H9 (cell line): Measurements from ENCODE around the gene ALDH1A3. TPM values are rescaled to one million over a fixed set of nuclear protein-coding genes. Genes with fewer than 3 reads are reported as not detected.

Experiments
- DNase-seq: peaks from one replicate; pipeline ENCODE4 v3.0.0-alpha.2; 2017
- H2AFZ ChIP-seq: one replicate; pipeline ENCODE4 v1.6.1; 2013; ENCODE audit warnings: mild to moderate bottlenecking, low read length, control low read depth, moderate library complexity
- H2AK5ac ChIP-seq: 2 replicates; pipeline ENCODE4 v1.6.1; 2013; ENCODE audit warnings: low read length, control low read depth, mixed read lengths; ENCODE audit not compliant: insufficient read length
- H2BK120ac ChIP-seq: one replicate; pipeline ENCODE4 v1.6.1; 2013; ENCODE audit warnings: low read depth, mild to moderate bottlenecking, low read length, control low read depth, inconsistent platforms; ENCODE audit not compliant: poor library complexity, severe bottlenecking
- H2BK12ac ChIP-seq: 2 replicates; pipeline ENCODE4 v1.6.1; 2013; ENCODE audit warnings: low read length, control low read depth, mixed read lengths, low read depth; ENCODE audit not compliant: insufficient read length
- H2BK15ac ChIP-seq: 2 replicates; pipeline ENCODE4 v1.6.1; 2013; ENCODE audit warnings: low read depth, low read length, control low read depth
- H2BK20ac ChIP-seq: one replicate; pipeline ENCODE4 v1.6.1; 2013; ENCODE audit warnings: low read depth, mild to moderate bottlenecking, low read length, control low read depth, inconsistent platforms; ENCODE audit not compliant: poor library complexity, severe bottlenecking
- H2BK5ac ChIP-seq: 2 replicates; pipeline ENCODE4 v1.6.1; 2013; ENCODE audit warnings: low read length, control low read depth, mixed read lengths; ENCODE audit not compliant: insufficient read length
- H3K14ac ChIP-seq: 2 replicates; pipeline ENCODE4 v1.6.1; 2013; ENCODE audit warnings: low read length, control low read depth; ENCODE audit not compliant: insufficient read depth
- H3K18ac ChIP-seq: 2 replicates; pipeline ENCODE4 v1.6.1; 2013; ENCODE audit warnings: low read depth, mild to moderate bottlenecking, mixed read lengths, low read length, control low read depth; ENCODE audit not compliant: insufficient read length
- H3K23ac ChIP-seq: 2 replicates; pipeline ENCODE4 v1.6.1; 2013; ENCODE audit warnings: low read length, control low read depth, mixed read lengths, low read depth; ENCODE audit not compliant: insufficient read length
- H3K23me2 ChIP-seq: 2 replicates; pipeline ENCODE4 v1.6.1; 2013; ENCODE audit warnings: low read depth, mild to moderate bottlenecking, mixed read lengths, low read length, control low read depth; ENCODE audit not compliant: insufficient read length, poor library complexity, severe bottlenecking
- H3K27ac ChIP-seq: 2 replicates; pipeline ENCODE4 v1.5.1; 2013; ENCODE audit warnings: low read length, control low read depth, mixed read lengths, low read depth; ENCODE audit not compliant: insufficient read length
- H3K27me3 ChIP-seq: 2 replicates; pipeline ENCODE4 v1.6.1; 2013; ENCODE audit warnings: low read length, control low read depth, inconsistent platforms; ENCODE audit not compliant: insufficient read depth
- H3K4ac ChIP-seq: 2 replicates; pipeline ENCODE4 v1.6.1; 2013; ENCODE audit warnings: low read depth, mild to moderate bottlenecking, control low read depth, inconsistent platforms, low read length, moderate library complexity
- H3K4me1 ChIP-seq: 2 replicates; pipeline ENCODE4 v1.6.1; 2013; ENCODE audit warnings: low read length, control low read depth, inconsistent platforms; ENCODE audit not compliant: insufficient read depth
- H3K4me2 ChIP-seq: 2 replicates; pipeline ENCODE4 v1.6.1; 2013; ENCODE audit warnings: low read length, control low read depth, mixed read lengths; ENCODE audit not compliant: insufficient read length, insufficient read depth
- H3K56ac ChIP-seq: 2 replicates; pipeline ENCODE4 v1.6.1; 2013; ENCODE audit warnings: low read depth, mild to moderate bottlenecking, mixed read lengths, low read length, control low read depth; ENCODE audit not compliant: insufficient read length
- H3K79me1 ChIP-seq: 2 replicates; pipeline ENCODE4 v1.6.1; 2013; ENCODE audit warnings: low read depth, mild to moderate bottlenecking, moderate library complexity, low read length, control low read depth, inconsistent platforms; ENCODE audit not compliant: insufficient read depth, poor library complexity, severe bottlenecking
- H3K79me2 ChIP-seq: 2 replicates; pipeline ENCODE4 v1.6.1; 2013; ENCODE audit warnings: low read length, control low read depth, inconsistent platforms; ENCODE audit not compliant: insufficient read depth
- H3K9ac ChIP-seq: 2 replicates; pipeline ENCODE4 v1.6.1; 2013; ENCODE audit warnings: low read length, control low read depth, mixed read lengths; ENCODE audit not compliant: insufficient read length; ENCODE audit errors: extremely low read depth
- H3K9me3 ChIP-seq: one replicate; pipeline ENCODE4 v1.6.1; 2013; ENCODE audit warnings: low read depth, low read length, inconsistent platforms; ENCODE audit not compliant: control insufficient read depth
- H3T11ph ChIP-seq: one replicate; pipeline ENCODE4 v1.6.1; 2013; ENCODE audit warnings: mild to moderate bottlenecking, low read length, control low read depth, inconsistent platforms
- H4K20me1 ChIP-seq: one replicate; pipeline ENCODE4 v1.6.1; 2013; ENCODE audit not compliant: control insufficient read depth, insufficient read length, insufficient read depth
- H4K5ac ChIP-seq: 2 replicates; pipeline ENCODE4 v1.6.1; 2013; ENCODE audit warnings: low read depth, mild to moderate bottlenecking, mixed read lengths, low read length, control low read depth; ENCODE audit not compliant: insufficient read length
- H4K8ac ChIP-seq: replicated peaks from 2 replicates; pipeline ENCODE4 v1.6.1; 2013; ENCODE audit warnings: low read length, control low read depth, mixed read lengths, low read depth; ENCODE audit not compliant: insufficient read length
- H4K91ac ChIP-seq: 2 replicates; pipeline ENCODE4 v1.6.1; 2013; ENCODE audit warnings: low read depth, mild to moderate bottlenecking, moderate library complexity, mixed read lengths, low read length, control low read depth; ENCODE audit not compliant: insufficient read length
- H3K27ac Mint-ChIP-seq, 3 experiments: 2 replicates in 2 of 3; 3 replicates in 1 of 3; pipeline ENCODE4 v1.8.0; 2020 to 2021; ENCODE audit warnings: mixed read lengths in 3 of 3, mild to moderate bottlenecking in 1 of 3, moderate library complexity in 1 of 3
- H3K27me3 Mint-ChIP-seq: 2 replicates; pipeline ENCODE4 v1.8.0; 2021; ENCODE audit warnings: low read depth, mild to moderate bottlenecking, moderate library complexity, mixed read lengths
- H3K36me3 Mint-ChIP-seq, 3 experiments: 2 replicates in 2 of 3; 3 replicates in 1 of 3; pipeline ENCODE4 v1.8.0; 2020 to 2021; ENCODE audit warnings: low read depth in 3 of 3, mixed read lengths in 3 of 3; ENCODE audit not compliant: insufficient read depth in 1 of 3
- H3K4me1 Mint-ChIP-seq, 2 experiments: 2 replicates each; pipeline ENCODE4 v1.8.0; 2020; ENCODE audit warnings: mixed read lengths in 2 of 2
- H3K4me3 Mint-ChIP-seq, 2 experiments: 2 replicates in 1 of 2; 3 replicates in 1 of 2; pipeline ENCODE4 v1.8.0; 2020 to 2021; ENCODE audit warnings: mild to moderate bottlenecking in 2 of 2, mixed read lengths in 2 of 2, moderate library complexity in 1 of 2
- H3K9me3 Mint-ChIP-seq, 2 experiments: 2 replicates in 1 of 2; 3 replicates in 1 of 2; pipeline ENCODE4 v1.8.0; 2020; ENCODE audit warnings: mild to moderate bottlenecking in 2 of 2, mixed read lengths in 2 of 2, moderate library complexity in 1 of 2
- WGBS: extraction: QIAGEN DNeasy Blood & Tissue Kit; methylation state at CpG from one replicate; pipeline ENCODE4 v1.1.7; 2013; ENCODE audit warnings: missing lambda C conversion rate, low lambda C conversion rate, mixed read lengths; ENCODE audit not compliant: insufficient read length; ENCODE audit errors: extremely low coverage; 5-methylcytosine and 5-hydroxymethylcytosine counted together
- total RNA-seq: library from RNA; stranded (reverse); gene quantifications from 2 replicates; pipeline ENCODE4 v1.2.1, GENCODE V29; 2021
- TF ChIP-seq, protein P1 (sequence below): fragments of 200-600 bp; sonication (generic); conservative IDR thresholded peaks from 3 replicates; pipeline ENCODE4 v1.8.0; 2021; ENCODE audit warnings: antibody characterized with exemption, mild to moderate bottlenecking

The ALDH1A3 gene
- total RNA-seq, 1 experiment from 2014 or later = 9.2 TPM

DNA sequence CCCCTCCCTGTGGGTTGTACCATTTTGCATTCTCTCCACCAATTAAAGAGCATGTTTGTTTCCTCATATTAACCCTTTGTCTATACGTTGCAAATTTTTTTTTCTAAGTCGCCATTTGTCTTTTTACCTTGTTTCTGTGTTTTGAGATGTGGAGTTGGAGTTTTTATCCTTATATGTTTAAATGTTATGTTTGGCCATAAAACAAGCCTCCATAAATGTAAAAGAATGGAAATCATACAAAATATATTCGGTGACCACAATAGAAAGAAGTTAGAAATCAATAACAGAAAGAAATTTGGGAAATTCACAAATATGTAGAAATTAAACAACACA, 68.8 kb downstream of the ALDH1A3 start:
- no CpG with 5 or more reads among the region's 3 CpGs for WGBS
- no peak for DNase-seq
- H2AK5ac ChIP-seq = no peak overlapping the region
- Mint-ChIP-seq H3K27me3 (no peaks in the 10 kb centered on the region), H3K9me3 (no peaks in the 10 kb centered on the region; a peak in 1 of 5 replicates), H3K4me1 (peaks cover 11% of the 10 kb centered on the region in 2 experiments), H3K36me3 (no peaks in the 10 kb centered on the region), H3K27ac (no peak overlapping the region), H3K4me3 (no peak overlapping the region)
- H3K14ac ChIP-seq = no peak overlapping the region
- H4K20me1 ChIP-seq = no peaks in the 10 kb centered on the region
- H2AFZ ChIP-seq = no peak overlapping the region
- no peak overlapping the region for H3K4ac ChIP-seq
- H2BK20ac ChIP-seq = no peak overlapping the region
- H3K9me3 ChIP-seq = no peaks in the 10 kb centered on the region
- no peak overlapping the region for H3K27ac ChIP-seq
- H3K27me3 ChIP-seq = no peaks in the 10 kb centered on the region
- no peak overlapping the region for H4K8ac ChIP-seq
- H3K56ac ChIP-seq = no peak overlapping the region
- no peak overlapping the region for H2BK120ac ChIP-seq
- no peak overlapping the region for H3K23ac ChIP-seq
- H3K4me1 ChIP-seq = no peaks in the 10 kb centered on the region
- H2BK15ac ChIP-seq = no peak overlapping the region
- no peak overlapping the region for H3K4me2 ChIP-seq
- H4K91ac ChIP-seq = no peak overlapping the region
- H3K79me1 ChIP-seq = no peaks in the 10 kb centered on the region
- no peak overlapping the region for H3T11ph ChIP-seq
- no peak overlapping the region for H2BK12ac ChIP-seq
- TF ChIP-seq, protein P1, sequence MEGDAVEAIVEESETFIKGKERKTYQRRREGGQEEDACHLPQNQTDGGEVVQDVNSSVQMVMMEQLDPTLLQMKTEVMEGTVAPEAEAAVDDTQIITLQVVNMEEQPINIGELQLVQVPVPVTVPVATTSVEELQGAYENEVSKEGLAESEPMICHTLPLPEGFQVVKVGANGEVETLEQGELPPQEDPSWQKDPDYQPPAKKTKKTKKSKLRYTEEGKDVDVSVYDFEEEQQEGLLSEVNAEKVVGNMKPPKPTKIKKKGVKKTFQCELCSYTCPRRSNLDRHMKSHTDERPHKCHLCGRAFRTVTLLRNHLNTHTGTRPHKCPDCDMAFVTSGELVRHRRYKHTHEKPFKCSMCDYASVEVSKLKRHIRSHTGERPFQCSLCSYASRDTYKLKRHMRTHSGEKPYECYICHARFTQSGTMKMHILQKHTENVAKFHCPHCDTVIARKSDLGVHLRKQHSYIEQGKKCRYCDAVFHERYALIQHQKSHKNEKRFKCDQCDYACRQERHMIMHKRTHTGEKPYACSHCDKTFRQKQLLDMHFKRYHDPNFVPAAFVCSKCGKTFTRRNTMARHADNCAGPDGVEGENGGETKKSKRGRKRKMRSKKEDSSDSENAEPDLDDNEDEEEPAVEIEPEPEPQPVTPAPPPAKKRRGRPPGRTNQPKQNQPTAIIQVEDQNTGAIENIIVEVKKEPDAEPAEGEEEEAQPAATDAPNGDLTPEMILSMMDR = no peak
- H3K79me2 ChIP-seq = no peaks in the 10 kb centered on the region
- H3K23me2 ChIP-seq = no peaks in the 10 kb centered on the region
- H2BK5ac ChIP-seq = no peak overlapping the region
- H3K18ac ChIP-seq = no peak overlapping the region
- no peak overlapping the region for H3K9ac ChIP-seq
- H4K5ac ChIP-seq = no peak overlapping the region
